Panc1 (cell line): ENCODE measurements around the gene MYH10.

ENCODE experiments used
- CTCF ChIP-seq: fragments of 450-650 bp; IDR thresholded peaks from 2 replicates; pipeline ENCODE4 v1.5.1; 2017; ENCODE audit warnings: mild to moderate bottlenecking
- POLR2AphosphoS5 ChIP-seq: IDR thresholded peaks from 2 replicates; pipeline ENCODE4 v1.6.1; 2012; ENCODE audit warnings: mild to moderate bottlenecking, low read depth, low read length, moderate library complexity
- SIN3A ChIP-seq: IDR thresholded peaks from 2 replicates; pipeline ENCODE4 v1.6.1; 2012; ENCODE audit warnings: low read depth, mild to moderate bottlenecking, low read length, moderate library complexity, borderline replicate concordance; ENCODE audit not compliant: insufficient read depth

DNA sequence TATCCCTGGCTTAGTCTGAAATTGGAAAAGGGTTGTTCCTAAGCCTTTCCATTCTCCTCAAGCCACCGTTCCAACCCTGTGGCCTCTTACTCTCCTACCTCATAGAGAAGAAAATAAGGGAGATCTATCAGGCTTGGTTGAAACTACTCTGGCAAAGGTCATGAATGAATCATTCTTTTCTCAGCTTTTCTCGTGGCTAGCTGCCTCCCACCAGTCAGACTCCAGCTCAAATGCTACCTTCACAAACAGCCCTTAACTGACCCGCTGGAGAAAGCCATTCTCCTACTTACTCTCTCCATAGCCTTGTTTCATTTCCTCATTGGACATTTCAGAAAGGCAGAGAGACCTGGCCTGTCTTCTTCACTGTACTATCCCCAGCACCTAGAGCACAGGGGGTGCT is 8.9 kb downstream of the MYH10 start:
- TF ChIP-seq CTCF (no peak), POLR2AphosphoS5 (no peak), SIN3A (no peak)
